GM21390 (cell line): ENCODE results near the gene LRRC47.

Source experiments
- ATAC-seq: cut with Tn5 transposase; IDR thresholded peaks from one replicate; pipeline ENCODE4 v1.9.1; 2021; ENCODE audit not compliant: unreplicated experiment

Gene LRRC47

DNA sequence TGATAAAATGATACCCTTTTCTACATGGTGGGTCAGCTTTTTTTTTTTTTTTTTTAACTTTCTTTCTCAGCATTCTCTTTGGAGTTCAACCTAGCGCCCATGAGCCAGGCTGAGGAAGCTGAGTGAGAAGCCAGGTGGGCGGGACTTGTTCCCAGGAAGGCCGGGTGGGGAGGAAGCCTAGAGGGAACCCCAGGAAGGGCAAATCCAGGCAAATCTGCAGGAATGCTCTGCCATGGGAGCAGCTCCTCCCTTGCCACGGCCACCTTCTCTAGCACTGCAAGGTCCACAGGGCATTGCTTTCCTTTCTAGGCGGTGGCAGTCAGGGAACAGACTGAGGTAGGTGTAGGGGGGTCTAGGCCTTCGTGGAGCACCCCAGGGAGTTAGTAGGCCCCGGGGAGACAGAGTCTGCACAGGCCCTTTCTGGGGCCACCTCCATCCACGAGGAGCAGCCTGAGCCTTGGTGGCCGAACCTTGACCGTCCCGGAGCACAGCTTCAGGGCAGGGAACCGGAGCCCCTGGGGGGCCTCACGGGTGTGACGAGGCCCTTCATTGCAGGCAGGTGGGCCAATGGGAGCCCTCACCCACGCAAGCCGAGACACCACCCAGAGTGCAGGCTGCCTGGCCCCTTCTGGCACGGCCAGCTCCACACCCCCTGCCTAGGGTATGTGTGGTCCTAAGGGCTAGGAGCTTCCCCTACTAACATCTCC is 62.3 kb downstream of the LRRC47 start:
- no peak for ATAC-seq

DNA sequence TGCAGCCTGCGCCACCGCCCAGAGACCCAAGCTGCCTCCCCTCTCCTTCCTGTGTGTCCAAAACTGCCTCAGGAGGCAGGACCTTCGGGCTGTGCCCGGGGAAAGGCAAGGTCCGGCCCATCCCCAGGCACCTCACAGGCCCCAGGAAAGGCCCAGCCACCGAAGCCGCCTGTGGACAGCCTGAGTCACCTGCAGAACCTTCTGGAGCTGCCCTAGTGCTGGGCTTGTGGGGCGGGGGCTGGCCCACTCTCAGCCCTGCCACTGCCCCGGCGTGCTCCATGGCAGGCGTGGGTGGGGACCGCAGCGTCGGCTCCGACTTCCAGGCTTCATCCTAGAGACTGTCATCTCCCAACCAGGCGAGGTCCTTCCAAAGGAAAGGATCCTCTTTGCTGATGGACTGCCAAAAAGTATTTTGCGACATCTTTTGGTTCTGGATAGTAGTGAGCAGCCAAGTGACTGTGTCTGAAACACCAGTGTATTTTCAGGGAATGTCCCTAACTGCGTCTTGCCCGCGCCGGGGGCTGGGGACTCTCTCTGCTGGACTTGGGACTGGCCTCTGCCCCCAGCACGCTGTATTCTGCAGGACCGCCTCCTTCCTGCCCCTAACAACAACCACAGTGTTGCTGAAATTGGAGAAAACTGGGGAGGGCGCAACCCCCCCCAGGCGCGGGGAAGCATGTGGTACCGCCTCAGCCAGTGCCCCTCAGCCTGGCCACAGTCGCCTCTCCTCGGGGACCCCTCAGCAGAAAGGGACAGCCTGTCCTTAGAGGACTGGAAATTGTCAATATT is 63.0 kb downstream of the LRRC47 start:
- ATAC-seq = no peak

DNA sequence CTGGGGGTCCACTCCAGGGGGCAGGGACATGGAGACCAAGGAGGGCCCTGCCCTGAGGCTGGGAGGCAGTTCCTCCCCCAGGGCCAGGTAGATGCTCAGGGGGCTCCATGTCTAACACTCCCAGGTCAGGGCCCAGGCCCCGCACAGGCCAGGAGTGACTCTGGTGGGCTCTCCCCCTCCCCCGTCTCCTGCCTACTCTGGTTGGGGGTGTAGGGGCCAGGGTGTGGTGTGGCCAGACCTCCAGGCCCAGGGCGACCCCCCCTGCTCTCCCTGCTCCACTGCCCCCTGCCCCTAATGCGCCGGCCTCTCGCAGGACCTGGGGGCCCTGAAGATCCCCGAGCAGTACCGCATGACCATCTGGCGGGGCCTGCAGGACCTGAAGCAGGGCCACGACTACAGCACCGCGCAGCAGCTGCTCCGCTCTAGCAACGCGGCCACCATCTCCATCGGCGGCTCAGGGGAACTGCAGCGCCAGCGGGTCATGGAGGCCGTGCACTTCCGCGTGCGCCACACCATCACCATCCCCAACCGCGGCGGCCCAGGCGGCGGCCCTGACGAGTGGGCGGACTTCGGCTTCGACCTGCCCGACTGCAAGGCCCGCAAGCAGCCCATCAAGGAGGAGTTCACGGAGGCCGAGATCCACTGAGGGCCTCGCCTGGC is 63.7 kb downstream of the LRRC47 start:
- no peak for ATAC-seq

DNA sequence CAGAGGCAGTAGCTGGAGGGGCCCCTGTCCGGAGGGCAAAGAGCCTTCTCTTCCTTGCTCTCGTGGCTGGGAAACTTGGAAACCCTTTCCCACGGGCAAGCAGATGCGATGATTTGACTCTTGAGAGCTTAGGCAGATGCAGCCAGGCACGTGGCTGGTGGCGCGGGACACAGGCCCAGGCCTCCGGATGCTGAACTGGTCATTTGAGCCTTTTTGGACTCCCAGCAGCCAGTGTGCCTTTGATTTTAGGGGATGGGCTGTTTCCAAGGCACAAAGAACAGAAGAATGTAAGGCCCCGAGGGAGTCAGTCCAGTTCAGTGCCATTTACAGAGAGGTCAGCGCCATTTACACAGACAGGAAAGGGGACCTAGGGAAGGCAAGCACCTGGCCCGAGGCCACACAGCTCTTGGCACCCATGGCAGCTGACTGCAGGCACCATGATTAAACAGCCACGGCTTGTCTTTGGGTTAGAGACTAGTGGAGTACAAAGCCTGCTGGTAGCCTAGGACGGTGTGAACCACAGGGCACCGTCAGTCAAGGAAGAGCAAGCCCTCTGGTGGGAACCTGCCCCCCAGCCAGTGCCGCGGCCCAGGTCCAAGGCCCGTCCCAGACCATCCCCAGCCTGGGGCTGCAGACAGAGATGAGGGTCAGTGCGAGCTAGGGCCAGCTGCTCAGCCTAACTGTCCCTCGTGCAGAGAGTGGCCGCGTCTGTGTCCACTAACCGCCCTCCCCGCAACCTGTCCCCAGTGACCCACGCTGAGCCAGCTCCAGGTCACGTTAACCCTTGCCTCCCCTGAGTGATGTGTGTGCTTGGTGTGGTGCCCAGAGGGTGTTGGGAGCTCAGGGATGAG is 64.5 kb downstream of the LRRC47 start:
- no peak for ATAC-seq

DNA sequence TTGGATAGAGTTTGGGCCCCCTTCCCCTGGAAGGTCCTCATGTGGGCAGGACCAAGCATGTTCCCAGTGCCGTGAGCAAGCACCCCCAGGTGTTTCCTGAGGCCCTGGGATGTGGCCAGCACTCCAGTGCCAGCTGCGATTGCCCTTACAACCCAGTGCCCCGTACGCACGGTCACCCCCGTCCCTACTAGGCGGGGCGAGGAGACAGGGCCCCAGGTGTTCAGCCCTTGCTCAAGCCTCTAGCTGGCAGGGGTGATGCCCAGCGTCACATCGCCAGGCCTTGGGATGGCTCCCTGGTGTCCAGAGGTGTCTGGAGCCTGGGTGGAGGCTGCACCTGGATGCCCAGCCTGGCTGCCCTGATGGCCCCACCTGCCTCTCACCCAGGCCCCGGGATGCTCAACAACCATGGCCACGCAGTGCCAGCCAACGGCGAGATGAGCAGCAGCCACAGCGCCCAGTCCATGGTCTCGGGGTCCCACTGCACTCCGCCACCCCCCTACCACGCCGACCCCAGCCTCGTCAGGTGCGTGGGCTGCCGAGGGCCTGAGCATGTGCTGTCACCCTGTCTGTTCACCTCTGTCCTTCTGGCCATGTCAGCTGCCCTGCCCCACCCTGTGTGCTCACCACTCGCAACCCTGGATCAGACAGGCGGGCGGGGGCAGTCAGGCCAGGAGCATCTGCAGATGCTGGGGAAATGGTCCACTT is 65.6 kb downstream of the LRRC47 start:
- no peak for ATAC-seq

DNA sequence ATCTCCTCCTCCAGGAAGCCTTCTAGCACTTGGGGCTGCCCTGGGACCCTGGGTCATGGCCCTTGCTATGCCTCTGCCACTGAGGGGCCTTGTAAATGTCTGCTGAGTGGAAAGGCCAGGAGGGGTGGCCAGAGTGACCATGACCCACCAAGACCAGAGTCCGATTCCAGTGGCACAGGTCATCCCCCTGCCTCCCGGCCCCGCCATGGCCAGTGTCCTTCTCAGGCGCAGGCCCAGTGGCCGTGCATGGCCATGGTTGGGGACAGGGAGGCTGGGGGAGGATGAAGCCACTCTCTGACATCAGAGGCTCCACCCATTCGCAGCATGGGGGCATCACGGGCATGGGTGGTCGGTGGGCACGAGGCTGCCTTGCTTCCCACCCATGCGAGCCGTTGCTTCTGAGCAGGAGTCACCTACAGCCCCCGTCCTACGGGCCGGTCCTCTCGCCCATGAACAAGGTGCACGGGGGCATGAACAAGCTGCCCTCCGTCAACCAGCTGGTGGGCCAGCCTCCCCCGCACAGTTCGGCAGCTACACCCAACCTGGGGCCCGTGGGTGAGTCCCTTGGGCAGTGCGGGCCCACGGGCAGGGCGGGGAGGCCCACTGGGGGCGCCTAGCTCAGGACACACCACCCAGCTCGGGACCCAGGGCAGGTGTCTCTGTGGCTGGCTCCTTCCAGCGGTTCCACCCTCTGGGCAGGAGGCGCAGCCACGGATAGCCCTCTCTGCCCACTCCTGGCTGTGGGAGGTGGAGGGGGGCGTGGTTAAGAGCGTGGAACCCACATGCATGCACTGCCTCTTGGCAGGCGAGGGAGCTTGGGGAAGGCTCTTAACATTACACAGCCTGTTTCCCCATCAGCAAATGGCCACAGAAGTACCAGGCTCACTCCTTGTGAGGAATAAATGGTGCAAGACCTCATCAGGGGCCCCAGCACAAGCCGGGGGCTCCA is 66.4 kb downstream of the LRRC47 start:
- no peak for ATAC-seq
